NCI-H1417 treated with DMSO at 0.1 percent for 48 hours (cell line): ENCODE data around the gene GNAI1.
"Not testable (repeated sequence)": the region's sequence is repeated elsewhere in the genome, so short reads cannot be mapped to it uniquely, and the experiment has no call there.

Experiments
- DNase-seq: peaks from one replicate; lab custom pipeline; 2025; lab: John Stamatoyannopoulos, UW

GNAI1 gene

GRCh38 chr7:80132594-80132993 lies 2.0 kb upstream of the GNAI1 start:
- no peak for DNase-seq

GRCh38 chr7:80133361-80134114 lies 1.1 kb upstream of the GNAI1 start:
- DNase-seq, result no peak

- DNase-seq, result no peak
Measured at GRCh38 chr7:80134115-80134535, 506 bp upstream of the GNAI1 start.

- peak; percentile 26 for DNase-seq
Measured at GRCh38 chr7:80135309-80136104, 876 bp downstream of the GNAI1 start.

- DNase-seq, result no peak
Measured at GRCh38 chr7:80136261-80137055, 1.8 kb downstream of the GNAI1 start.

- DNase-seq, result no peak
Measured at GRCh38 chr7:80137410-80137809, 2.8 kb downstream of the GNAI1 start.

- DNase-seq, result no peak
Measured at GRCh38 chr7:80139236-80139635, 4.6 kb downstream of the GNAI1 start.

GRCh38 chr7:80140388-80140787 lies 5.8 kb downstream of the GNAI1 start:
- DNase-seq, result no peak

GRCh38 chr7:80141376-80141775 lies 6.7 kb downstream of the GNAI1 start:
- no peak for DNase-seq

- DNase-seq, result no peak
Measured at GRCh38 chr7:80142853-80143580, 8.4 kb downstream of the GNAI1 start.

GRCh38 chr7:80145780-80146422 lies 11.3 kb downstream of the GNAI1 start:
- peak; percentile 21 for DNase-seq

- DNase-seq, result no peak
Measured at GRCh38 chr7:80146545-80147182, 12.0 kb downstream of the GNAI1 start.

- no peak for DNase-seq
Measured at GRCh38 chr7:80147543-80148391, 13.1 kb downstream of the GNAI1 start.

- no peak for DNase-seq
Measured at GRCh38 chr7:80150611-80151273, 16.1 kb downstream of the GNAI1 start.

- DNase-seq, result no peak
Measured at GRCh38 chr7:80151274-80151665, 16.6 kb downstream of the GNAI1 start.

GRCh38 chr7:80153446-80153845 lies 18.8 kb downstream of the GNAI1 start:
- no peak for DNase-seq

GRCh38 chr7:80154656-80155333 lies 20.2 kb downstream of the GNAI1 start:
- DNase-seq, result no peak

GRCh38 chr7:80155374-80155773 lies 20.7 kb downstream of the GNAI1 start:
- no peak for DNase-seq

- not testable (repeated sequence) for DNase-seq
Measured at GRCh38 chr7:80157770-80158169, 23.1 kb downstream of the GNAI1 start.
